Measurements from ENCODE around the gene MSANTD3. TPM values are rescaled to one million over a fixed set of nuclear protein-coding genes. Genes with fewer than 3 reads are reported as not detected.
A peak's percentile ranks its signal among the peaks of the same experiment; 100 is the strongest.
"Not testable (repeated sequence)": the region's sequence is repeated elsewhere in the genome, so short reads cannot be mapped to it uniquely, and the experiment has no call there.

MSANTD3 gene, protein sequence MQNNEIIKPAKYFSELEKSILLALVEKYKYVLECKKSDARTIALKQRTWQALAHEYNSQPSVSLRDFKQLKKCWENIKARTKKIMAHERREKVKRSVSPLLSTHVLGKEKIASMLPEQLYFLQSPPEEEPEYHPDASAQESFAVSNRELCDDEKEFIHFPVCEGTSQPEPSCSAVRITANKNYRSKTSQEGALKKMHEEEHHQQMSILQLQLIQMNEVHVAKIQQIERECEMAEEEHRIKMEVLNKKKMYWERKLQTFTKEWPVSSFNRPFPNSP
- 58.7 and 64.5 TPM in 2 replicates for total RNA-seq
- long read RNA-seq, transcript MSANTD3-203 (3 exons, 1,362 nt), result major isoform, 34 of 47 reads
- long read RNA-seq, partial matches to known transcripts, result 8 of 47 reads
- long read RNA-seq, other reads (novel, unspliced or antisense), result 1 of 47 reads

DNA sequence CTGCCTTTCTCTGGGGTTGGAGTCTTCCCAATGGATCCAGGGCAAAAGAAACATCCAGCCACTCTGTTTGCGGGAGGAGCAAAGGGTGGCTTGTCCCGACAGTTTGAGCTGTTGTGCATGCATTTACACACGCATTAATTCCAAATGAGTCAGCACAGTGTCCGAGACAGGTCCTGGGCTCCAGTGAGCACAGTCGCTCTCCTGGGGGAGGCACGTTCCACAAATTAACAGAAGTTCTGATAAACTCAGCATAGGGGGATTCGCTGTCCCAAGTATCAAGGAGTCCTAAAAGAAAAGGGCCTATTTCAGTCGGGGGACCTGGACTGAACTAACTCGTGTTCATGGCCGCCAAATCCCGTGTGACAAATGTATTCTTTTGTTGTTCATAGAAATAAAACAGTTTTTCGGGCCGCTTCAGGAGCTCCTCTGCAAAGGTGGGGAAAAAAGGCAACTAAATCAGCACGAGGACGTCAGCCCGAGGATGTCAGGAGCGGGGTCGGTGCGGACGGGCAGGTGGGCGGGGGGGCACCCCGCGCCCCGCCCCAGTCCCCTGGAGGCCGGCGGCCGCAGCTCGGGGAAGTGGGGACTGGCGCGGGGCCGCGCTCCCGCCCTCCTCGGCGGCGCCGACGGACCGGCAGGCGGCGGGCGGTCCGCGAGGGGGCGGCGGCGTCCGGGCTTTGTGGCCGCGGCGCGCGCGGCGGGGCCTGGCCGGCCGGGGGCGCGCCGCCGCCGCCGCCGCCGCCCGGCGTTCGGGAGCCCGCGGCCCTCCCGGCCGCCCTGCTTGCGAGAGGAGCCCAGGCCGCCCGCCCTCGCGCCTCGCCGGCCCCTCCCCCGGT lies at the start of gene MSANTD3:
Gene MSANTD3, plus strand, starts transcription at position 614 of the 836 bp plus-strand sequence. CDS start 14,796 bp downstream, outside the sequence.
- Mint-ChIP-seq H3K36me3 (ENCODE audit: unreplicated experiment) (peaks cover 9% of the 10 kb centered on the region), H3K4me3 (ENCODE audit: unreplicated experiment) (peak within 1 kb of the TSS; percentile 87), H3K9me3 (ENCODE audit: unreplicated experiment) (no peaks in the 10 kb centered on the region), H3K27me3 (ENCODE audit: unreplicated experiment) (no peaks in the 10 kb centered on the region), H3K27ac (ENCODE audit: unreplicated experiment) (peak within 1 kb of the TSS; percentile 98), H3K4me1 (ENCODE audit: unreplicated experiment) (peaks cover 44% of the 10 kb centered on the region)
- TF ChIP-seq CTCF (IDR thresholded peaks at IDR 0.05), result no peak
- peak; percentile 88 for DNase-seq (ENCODE audit: extremely low spot score, unreplicated experiment)

DNA sequence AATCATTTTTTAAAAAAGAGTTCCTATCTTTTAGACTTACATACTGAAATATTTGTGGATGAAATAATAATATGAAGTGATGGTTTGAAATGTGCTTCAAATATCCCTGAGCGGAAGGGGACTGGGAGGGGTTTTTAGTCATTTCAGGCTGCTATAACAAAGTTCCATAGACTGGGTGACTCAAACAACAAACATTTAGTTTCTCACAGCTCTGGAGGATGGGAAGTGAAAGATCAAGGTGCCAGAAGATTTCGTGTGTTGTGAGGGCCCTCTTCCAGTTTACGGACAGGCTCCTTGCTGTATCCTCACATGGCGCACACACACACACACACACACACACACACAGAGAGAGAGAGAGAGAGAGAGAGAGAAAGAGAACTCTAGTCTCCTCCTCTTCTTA lies 47.1 kb upstream of the MSANTD3 start:
- peaks cover 19% of the 10 kb centered on the region for H3K4me1 Mint-ChIP-seq (ENCODE audit: unreplicated experiment)
- peaks cover 5% of the 10 kb centered on the region for H3K9me3 Mint-ChIP-seq (ENCODE audit: unreplicated experiment)
- TF ChIP-seq CTCF (IDR thresholded peaks at IDR 0.05), result no peak
- DNase-seq (ENCODE audit: extremely low spot score, unreplicated experiment), result no peak
- H3K36me3 Mint-ChIP-seq (ENCODE audit: unreplicated experiment), result peaks cover 6% of the 10 kb centered on the region
- H3K27ac Mint-ChIP-seq (ENCODE audit: unreplicated experiment), result peak overlapping the region; percentile 96
- H3K4me3 Mint-ChIP-seq (ENCODE audit: unreplicated experiment), result no peak overlapping the region
- no peaks in the 10 kb centered on the region for H3K27me3 Mint-ChIP-seq (ENCODE audit: unreplicated experiment)

- H3K27ac Mint-ChIP-seq (ENCODE audit: unreplicated experiment); H3K36me3 Mint-ChIP-seq (ENCODE audit: unreplicated experiment); H3K4me1 Mint-ChIP-seq (ENCODE audit: unreplicated experiment); DNase-seq (ENCODE audit: extremely low spot score, unreplicated experiment); H3K9me3 Mint-ChIP-seq (ENCODE audit: unreplicated experiment); H3K27me3 Mint-ChIP-seq (ENCODE audit: unreplicated experiment); H3K4me3 Mint-ChIP-seq (ENCODE audit: unreplicated experiment): not testable (repeated sequence)
Observed at GRCh38 chr9:100392989-100393388, 34.0 kb upstream of the MSANTD3 start.

GRCh38 chr9:100394032-100394695 lies 32.8 kb upstream of the MSANTD3 start:
- Mint-ChIP-seq H3K27me3 (ENCODE audit: unreplicated experiment) (no peaks in the 10 kb centered on the region), H3K9me3 (ENCODE audit: unreplicated experiment) (no peaks in the 10 kb centered on the region), H3K36me3 (ENCODE audit: unreplicated experiment) (no peaks in the 10 kb centered on the region), H3K4me1 (ENCODE audit: unreplicated experiment) (peaks cover 3% of the 10 kb centered on the region), H3K4me3 (ENCODE audit: unreplicated experiment) (no peak overlapping the region), H3K27ac (ENCODE audit: unreplicated experiment) (no peak overlapping the region)
- no peak for TF ChIP-seq CTCF (IDR thresholded peaks at IDR 0.05)
- DNase-seq (ENCODE audit: extremely low spot score, unreplicated experiment), result no peak

- Mint-ChIP-seq H3K27me3 (ENCODE audit: unreplicated experiment) (no peaks in the 10 kb centered on the region), H3K36me3 (ENCODE audit: unreplicated experiment) (no peaks in the 10 kb centered on the region), H3K4me1 (ENCODE audit: unreplicated experiment) (peaks cover 3% of the 10 kb centered on the region), H3K27ac (ENCODE audit: unreplicated experiment) (no peak overlapping the region), H3K9me3 (ENCODE audit: unreplicated experiment) (no peaks in the 10 kb centered on the region), H3K4me3 (ENCODE audit: unreplicated experiment) (no peak overlapping the region)
- DNase-seq (ENCODE audit: extremely low spot score, unreplicated experiment), result no peak
- no peak for TF ChIP-seq CTCF (IDR thresholded peaks at IDR 0.05)
Observed at GRCh38 chr9:100394816-100395215, 32.1 kb upstream of the MSANTD3 start.

All from osteocyte (in vitro differentiated cells).